Superior temporal gyrus (tissue), 1 donor: Measurements from ENCODE around the gene MROH2A.

Source experiments
- DNase-seq: peaks from one replicate; pipeline ENCODE4 v3.0.0-alpha.2; 2016; ENCODE audit errors: extremely low spot score

The MROH2A gene

DNA sequence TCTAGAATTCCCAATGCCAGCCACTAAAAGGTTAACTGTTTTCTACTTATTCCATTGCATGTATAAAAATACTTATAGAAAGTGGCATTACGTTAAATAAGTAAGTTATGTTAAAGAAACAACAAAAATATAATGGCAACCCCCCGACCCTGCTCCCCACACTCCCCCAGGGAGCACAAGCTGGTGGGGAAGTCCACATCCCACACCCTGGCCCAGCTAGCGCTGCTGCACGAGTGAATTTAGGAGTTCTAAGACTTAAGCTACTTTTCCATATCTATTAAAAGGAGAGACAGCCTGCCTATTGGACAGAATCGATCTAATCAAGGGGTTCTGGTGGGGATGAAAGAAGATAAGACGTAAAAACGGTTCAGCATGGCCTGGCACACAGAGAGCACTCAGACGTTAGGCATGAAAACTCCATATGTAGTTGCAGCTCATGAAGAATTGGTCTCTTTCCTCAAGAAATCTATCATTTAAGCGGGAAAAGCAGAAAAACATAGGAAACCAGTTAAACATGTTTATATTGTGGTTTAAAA is 59.6 kb downstream of the MROH2A start:
- DNase-seq = no peak

DNA sequence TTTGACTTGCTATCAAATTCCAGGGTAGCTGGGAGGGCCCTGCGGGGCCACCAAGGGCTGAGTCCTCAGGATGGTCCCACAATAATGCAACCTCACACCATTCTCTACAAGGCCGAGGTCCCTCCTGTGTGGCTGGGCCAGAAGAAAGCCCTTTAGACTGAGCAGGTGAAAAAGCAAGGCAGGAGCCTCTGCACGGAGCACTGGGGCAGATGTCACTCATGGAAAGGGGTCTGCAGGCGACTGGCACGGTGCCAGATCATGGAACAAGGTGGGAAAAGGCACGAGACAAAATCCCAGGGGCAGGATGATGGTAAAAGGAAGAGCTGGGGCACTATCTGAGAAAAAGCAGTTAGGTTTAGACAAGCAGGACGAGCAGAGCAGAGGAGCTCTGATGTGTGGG is 60.1 kb downstream of the MROH2A start:
- DNase-seq = no peak

DNA sequence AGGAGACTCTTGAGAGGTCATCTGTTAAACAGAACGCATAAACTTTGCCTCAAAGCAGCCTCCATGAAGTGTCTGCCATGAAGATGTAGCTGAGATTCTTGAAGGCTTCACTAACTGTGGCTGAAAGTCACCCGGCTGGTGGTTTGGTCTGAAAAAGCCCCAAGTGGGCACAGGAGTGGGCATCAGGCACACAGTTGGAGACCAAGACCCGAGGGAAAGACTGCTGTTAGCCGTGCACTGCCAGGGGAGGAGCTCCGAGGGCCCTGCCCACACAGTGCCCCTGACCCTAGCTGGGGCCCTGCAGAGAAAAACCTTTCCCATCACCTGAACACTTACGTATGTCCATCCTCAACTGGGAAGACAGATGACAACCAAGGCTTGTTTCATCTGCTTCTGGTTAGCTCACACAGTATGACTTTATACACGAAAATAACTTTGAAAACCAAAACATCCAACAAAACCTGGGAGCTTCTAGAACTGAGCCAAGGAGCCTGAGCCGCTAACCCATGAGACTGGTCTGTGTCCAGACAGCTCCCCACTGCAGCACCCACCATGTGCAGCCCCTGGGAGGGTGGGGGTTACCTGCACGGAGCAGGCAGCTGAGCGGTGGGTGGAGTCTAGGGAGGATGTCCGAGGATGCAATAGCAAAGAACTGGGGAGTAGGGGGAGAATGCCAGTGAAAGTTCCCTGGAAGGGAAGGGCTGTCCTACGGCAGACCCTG is 60.8 kb downstream of the MROH2A start:
- no peak for DNase-seq

DNA sequence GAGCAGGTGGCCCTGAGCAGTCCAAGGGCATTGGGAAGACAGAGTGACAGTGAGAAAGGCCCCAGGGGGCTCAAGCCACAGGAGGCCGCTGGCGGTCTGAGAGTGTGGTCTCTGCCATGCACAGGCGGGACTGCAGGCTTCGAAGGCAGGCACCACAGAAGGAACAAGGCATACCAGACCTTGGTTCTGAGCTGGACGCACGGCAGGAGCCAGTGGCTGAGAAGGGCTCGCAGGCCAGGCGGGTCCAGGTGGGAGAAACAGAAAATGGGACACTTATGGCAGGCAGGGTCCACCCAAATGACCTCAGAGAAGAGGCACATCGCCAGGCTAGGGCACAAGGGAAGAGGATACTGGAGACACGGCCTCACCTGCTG is 61.3 kb downstream of the MROH2A start:
- no peak for DNase-seq

DNA sequence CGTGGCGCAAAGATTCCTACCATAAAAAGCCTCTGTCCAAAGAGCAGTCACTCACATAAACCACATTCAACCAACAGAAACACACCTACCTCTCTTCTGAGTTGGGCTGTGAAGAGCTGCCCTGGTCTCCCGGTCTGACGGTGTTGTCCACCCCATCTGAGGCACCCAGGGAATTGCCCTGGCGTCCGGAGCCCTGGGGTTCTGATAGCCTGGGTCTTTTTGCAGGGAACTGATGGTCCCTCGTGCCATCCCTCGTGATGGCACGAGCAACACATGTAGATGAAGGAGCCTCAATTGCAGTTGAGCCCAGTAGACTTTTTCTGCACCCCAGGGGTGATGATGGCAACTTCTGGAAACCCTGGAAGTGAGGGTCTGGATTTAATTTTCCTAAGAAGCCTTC is 62.4 kb downstream of the MROH2A start:
- DNase-seq = no peak

DNA sequence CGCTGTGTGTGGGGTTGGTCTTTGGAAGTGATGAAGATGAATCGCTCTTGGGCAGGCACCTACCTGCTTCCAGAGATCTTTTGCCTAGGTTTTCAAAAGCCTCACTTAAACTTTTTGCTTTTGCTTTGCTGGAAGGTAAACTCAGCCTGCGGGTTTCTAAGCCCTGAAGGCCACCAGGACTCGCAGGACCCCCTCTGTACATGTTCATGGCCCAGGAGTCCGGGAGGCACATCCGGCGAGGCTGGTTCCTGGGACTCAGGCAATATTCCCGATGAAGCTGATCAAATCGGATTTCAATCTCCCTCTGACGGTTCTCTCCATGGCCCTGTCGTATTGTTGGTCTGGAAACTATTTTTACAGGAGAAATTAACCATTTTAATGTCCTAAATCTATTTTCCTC is 63.1 kb downstream of the MROH2A start:
- DNase-seq = no peak

DNA sequence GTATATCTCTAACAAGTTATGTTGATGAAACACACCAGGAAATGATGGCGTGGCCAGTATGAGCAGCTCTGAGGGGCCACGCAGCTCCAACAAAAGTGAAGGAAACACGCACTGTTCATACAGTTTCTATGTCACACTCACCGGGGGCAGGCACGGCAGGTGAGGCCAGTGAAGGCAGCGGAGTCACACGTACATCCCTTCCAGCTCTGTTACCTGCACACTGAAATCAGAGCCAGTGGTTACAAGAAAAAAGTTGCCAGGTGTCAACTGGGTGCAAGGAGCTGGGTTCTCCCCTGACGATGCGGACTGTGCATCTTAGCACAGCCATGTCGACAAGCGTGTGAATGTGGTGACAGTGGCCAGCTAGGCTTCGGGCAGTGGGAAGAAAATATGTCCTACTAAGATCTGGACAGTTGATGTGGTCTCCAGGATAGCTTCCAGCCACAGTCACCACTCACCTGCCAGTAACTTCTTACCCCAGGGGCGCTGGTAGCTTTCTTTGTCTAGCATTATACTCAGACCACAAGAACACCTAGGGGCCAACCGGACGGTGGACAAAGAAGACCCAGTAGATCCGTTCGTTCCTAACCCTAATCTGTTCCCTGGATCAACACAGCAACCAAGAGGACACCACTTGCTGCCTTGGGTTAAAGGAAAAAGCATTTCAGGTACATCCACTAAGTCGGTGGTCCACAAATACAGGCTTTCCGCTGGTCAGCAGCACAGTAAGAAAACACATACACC is 66.1 kb downstream of the MROH2A start:
- DNase-seq = no peak

DNA sequence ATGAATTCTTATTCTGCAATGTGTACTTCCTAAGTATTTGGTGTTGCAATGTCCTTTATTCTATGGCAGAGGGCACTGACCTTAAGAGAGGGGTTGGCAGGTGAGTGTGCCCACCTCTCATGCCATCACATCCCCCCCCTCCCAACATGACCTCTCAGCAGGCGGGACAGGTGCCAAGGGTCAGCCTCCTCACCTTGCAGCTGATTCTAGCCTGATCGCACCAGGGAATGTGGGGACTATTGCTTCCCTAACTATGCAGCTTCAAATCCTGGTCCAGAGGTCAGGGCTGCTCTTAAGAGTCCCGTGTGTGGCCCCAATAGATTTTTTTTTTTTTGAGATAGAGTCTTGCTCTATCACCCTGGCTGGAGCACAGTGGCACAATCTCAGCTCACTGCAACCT is 66.7 kb downstream of the MROH2A start:
- DNase-seq = no peak

DNA sequence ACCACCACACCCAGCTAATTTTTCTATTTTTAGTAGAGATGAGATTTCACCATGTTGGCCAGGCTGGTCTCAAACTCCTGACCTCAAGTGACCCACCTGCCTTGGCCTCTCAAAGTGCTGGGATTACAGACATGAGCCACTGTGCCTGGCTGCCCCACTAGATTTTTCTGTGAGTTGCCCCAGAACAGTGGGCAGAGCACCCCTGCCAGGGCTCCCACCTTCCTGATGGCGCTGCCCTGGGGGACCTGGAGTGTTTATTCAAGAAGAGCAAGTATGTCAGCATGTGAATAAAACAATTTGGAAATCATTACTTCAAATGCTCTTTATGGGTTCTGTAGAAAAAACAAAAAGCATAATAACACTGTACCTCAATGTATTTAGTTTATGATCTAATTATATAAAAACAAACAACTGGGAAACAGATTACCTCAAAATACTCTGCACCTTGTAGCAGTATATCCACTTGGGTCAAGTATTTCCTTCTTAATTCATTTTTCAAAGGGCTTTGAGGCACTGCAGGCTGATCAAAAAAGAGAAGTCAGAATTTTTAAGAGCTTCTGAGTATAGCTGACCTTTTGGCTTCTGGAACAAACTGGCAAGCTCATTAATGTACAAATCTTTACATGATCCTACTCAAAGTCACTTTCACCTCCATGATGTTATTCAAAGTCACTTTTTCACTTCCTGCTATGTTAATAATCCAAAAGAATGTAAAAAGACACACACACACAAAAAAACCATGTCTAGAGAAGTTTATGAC is 67.4 kb downstream of the MROH2A start:
- DNase-seq = no peak

DNA sequence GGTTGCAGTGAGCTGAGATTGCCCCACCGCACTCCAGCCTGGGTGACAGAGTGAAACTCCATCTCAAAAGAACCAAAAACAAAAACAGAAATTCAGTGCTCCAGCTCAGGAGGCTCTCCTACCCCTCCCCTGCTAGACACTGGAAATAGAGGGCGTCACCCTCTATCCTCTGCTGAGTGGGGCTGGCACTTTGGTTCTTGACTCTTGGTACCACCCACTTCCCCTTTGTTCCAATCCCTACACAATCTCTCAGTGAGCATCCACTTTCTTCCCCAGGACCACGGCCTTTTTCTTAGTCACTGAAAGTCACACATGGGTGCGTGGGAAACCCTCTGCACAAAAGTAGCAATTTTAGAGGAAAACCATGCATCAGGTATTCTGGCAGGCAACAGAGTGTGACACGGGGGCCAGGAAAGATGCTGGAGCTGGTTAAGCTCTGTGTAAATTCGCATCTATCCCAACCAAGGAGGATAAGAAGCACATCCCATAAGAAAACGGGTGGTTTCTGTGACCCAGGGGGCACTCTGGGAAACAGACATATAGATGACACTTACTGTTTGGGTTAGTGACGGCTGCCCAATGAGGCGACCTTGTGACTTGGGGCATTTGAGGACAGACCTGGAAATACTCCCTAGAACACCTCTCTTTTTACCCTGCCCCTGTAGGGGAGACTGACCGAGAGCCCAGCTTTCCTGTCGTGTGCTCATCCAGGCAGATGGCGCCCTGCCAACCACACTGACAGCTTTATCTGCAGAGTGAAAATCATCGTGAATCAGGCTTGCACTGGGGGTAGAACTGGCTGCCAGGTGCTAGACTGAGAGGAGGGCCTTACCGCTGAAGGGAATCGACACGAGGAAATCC is 68.5 kb downstream of the MROH2A start:
- DNase-seq = no peak

DNA sequence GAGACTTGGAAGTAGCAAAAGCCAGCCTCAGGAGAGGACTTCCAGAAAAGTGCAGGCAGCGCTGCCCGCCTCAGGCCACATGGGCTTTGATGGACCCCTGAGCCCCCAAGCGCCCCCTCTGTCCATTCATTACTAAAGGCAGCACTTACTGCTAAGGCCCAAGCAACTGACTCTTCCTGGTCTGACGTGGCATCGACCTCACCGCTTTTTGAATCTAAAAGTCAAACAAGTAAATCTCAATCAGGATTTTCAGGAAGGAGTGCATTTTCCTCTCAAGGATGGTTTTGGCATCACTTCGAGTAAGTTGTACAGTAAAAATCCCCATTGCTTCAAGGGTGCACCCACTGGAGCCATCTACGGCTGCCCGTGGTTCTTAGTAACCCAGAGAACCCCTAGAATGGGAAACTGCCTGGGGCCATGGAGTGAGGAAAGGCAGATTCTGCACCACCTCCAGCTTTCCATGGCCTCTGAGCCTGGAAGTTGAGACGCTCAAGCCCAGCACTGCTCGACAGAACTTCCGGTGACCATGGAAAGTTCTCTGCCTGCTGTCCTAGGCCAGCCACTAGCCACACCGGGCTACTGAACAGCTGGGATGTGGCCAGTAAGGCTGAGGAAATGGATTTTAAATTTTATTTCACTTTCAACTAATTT is 69.2 kb downstream of the MROH2A start:
- no peak for DNase-seq

DNA sequence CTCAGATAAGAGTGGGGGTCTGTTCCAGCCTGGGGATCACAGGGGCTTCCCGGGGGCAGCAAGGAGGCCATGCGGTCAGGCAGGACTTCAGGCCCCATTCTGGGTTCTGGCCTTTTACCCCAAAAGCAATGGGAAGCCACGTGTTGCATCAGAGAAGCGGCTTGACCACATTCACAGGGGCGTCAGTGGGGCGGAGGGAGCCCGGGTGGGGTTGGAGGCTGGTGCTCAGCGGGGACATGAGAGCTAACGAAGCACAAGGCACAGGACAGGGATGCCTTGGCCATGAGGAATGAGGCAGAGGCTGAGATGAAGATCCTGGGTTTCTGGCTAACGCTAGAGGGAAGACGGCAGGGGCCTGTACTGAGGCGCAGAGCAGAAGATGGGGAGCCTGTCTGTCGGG is 70.1 kb downstream of the MROH2A start:
- no peak for DNase-seq

DNA sequence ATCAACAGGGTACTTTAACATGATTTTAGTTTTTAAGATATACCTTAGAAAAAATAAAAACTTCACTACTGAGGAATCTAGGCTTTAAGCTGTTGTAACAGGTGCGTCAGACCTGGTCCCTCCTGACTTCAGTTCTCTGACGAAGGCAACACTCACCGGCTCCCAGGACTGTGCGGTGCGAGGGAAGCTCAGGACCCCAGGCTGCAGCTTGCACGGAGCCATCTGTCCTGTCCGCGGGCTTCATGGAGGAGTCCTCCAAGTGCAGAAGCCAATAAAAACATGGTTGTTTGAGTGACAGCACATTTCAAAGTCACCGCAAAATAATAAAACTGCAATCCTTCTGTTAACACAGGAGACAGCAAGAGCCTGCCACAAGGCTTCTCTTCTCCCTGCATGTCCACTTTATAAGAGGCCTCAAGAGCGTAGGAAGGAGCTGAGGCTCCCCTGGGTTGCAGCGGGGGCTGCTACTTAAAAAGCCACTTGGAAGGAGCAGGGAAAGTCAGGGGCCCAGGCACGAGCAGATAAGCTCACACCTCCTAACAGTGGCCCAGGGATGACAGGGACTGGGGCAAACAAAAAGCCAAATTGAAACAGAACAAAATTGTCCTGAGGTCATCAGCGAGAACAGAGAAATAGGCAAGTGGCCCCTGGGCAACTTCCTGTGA is 71.6 kb downstream of the MROH2A start:
- no peak for DNase-seq

DNA sequence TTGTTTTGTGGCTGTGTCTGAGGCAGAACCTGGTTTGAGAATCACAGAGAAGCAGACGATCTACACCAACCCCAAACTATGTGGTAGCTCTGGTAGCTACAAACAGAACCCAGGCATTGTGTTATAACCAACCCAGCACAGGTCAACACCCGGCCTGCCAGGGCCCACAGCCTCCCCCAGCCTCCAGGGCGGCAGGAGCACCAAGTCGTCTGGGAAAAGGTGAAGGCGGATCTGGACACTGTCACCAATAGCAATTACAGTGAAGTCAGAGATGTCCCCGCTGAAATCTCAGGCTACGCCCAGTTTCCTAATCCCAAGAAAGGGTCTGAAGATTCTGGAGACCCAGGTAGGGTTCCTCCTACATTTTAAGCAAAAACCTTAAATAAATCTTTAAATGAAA is 72.6 kb downstream of the MROH2A start:
- DNase-seq = no peak

DNA sequence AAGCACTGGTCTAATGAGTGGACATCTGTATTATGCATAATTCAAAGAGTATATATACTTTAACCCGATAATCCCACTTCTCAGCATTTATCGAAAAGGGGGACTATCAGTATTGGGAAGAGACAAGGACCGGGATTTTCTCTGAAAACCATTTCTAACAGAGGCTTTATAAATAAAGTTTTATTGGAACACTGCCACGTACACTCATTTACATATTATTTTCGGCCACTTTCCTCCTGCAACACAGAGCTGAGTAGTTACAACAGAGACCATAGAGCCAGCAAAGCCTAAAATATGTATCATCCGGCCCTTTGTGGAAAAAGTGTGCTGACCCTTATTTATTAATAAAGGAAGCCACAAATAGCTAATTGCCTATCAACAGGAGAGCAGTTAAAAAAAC is 73.0 kb downstream of the MROH2A start:
- DNase-seq = no peak

DNA sequence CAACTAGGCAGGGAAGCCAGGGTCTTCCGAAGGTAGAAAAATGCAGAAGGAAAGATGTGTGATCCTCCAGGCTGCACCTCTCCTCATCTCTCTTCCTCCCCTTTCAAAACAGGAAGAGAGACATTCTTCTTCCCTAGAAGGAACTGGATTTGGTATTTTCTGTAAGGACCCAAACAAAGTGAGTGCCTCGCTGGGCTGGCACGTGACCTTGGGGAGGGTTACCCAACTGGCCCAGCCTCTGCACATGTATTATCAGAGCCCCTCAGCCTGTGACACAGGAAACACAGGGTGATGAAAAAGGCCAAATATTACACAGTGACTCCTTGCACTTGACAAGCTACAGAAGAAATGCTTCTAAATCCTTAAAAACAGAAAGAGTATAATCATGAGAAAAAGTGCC is 73.9 kb downstream of the MROH2A start:
- no peak for DNase-seq

DNA sequence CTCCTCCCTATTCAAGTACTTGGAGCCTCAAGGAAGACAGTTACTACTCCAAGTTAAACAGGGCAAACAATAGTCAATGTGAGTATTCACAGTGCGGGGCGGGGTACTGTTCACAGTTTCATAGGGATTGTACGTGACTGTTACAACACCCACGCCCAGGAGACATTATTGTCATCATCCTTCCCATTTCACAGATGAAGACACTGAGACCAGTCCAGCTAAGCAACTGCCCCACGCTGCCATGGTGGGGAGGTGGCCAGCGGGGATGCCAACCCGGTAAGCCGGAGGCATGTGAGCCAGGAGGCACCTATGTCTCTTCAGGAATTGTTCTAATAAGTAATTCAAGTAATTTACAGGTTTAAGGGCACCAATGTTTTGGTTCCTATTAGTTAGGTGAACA is 75.2 kb downstream of the MROH2A start:
- no peak for DNase-seq

DNA sequence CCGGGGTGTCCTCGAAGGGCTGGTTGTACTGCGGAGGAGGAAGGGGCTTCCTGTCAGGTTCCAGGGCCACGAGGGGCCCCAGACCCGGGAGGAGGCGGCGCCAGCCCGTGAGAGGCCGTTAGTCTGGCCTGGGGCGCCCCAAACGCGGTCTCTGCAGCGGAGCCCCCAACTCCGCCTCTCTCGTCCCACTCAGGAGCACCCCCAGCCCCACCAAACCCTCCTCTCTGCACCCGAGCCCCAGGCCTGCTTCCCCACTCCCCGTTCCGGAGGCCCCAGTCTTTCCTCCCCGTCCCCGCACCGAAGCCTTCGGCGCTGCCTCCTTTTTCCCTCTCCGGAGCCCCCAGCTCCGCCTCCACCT is 75.7 kb downstream of the MROH2A start:
- no peak for DNase-seq

DNA sequence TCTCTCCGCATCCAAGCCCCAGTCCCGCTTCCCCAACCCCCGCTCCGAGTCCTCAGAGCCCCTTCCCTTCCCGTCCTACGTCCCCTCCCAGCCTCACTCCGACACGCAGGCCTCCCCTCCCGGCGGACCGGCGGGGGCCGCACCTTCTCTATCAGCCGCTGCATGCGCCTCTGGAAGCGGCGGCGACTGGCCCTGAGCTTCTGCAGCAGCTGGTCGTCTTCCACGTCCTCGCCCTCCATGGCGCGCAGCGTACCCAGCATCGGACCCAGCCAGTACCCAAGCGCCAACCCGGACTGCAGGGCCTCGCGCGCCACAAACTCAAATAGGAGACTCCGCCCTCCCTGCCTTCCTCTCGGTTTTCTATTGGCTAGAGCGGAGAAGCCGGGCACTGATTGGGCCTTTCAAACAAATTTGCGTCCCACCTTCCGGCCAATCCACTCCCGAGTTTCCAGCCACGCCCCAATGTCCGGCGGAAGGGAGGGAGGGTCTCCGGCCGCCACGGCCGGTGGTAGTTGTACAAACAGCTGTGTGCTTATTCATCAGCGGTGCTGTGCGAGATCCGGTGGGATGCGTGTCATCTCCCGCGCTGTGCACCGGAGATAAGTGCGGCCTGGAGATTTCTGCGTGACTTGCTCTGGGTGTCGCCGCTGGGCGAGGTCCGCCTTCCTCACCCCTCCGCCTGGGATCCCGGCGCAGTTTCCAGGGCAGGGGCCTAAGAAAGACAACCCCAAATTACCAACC is 76.3 kb downstream of the MROH2A start, which contains the start of gene HJURP:
Gene HJURP, minus strand, starts transcription at position 295 of the 741 bp plus-strand sequence. Its CDS starts 35 bp downstream, at position 260.
- DNase-seq = peak; percentile 97

DNA sequence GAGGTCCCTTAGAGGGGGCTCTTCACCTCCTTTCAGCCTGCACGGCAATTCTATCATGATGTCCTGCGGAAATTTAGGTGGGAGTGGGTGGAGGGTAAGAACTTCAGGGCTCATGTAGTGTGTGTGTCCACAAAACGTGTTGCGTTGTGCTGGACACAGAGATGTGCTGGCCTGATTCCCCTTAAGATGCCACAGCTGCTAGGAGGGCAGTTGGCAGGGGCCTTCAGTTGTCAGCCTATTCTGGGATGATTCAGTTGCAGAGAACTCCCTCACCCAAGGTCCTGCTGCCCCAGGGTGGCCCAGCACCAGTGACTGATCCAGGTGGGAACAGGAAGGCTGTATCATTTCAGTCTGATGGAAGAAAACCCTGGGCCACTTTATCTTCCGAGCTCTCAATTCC is 77.2 kb downstream of the MROH2A start:
- DNase-seq = no peak
